Vagina (tissue), 2 donors: ENCODE measurements around the gene SEC31B. TPM values are rescaled to one million over a fixed set of nuclear protein-coding genes. Genes with fewer than 3 reads are reported as not detected.

Experiments used
- DNase-seq, 2 donors: peaks; one replicate each; pipeline ENCODE4 v3.0.0-alpha.2; 2017; ENCODE audit errors: extremely low spot score in 2 of 2
- H3K27ac ChIP-seq: fragments of 200-600 bp; sonication (generic); one replicate; pipeline ENCODE4 v1.5.1; 2019
- H3K27me3 ChIP-seq: fragments of 200-600 bp; sonication (generic); one replicate; pipeline ENCODE4 v1.5.1; 2019
- H3K36me3 ChIP-seq, 2 donors: fragments of 200-600 bp; sonication (generic); one replicate each; pipeline ENCODE4 v1.5.1; 2017 to 2019
- H3K4me1 ChIP-seq: fragments of 200-600 bp; sonication (generic); one replicate; pipeline ENCODE4 v1.5.1; 2019
- H3K4me3 ChIP-seq, 2 donors: fragments of 200-600 bp; sonication (generic); 1 replicate in 1 of 2; 2 replicates in 1 of 2; pipeline ENCODE4 v1.5.1; 2016 to 2019
- H3K9me3 ChIP-seq: fragments of 200-600 bp; sonication (generic); one replicate; pipeline ENCODE4 v1.5.1; 2019
- POLR2A ChIP-seq, 2 donors: fragments of 450-650 bp; IDR thresholded peaks; one replicate each; pipeline ENCODE4 v1.6.1; 2017; ENCODE audit warnings: antibody characterized with exemption in 2 of 2, mild to moderate bottlenecking in 2 of 2, moderate library complexity in 2 of 2
- POLR2AphosphoS5 ChIP-seq, 2 donors: sonication (generic); formaldehyde crosslinking; IDR thresholded peaks; one replicate each; pipeline ENCODE4 v1.9.0; 2017; ENCODE audit warnings: antibody characterized with exemption in 2 of 2, mild to moderate bottlenecking in 2 of 2, low read depth in 1 of 2; ENCODE audit not compliant: insufficient read depth in 1 of 2
- intact Hi-C: fragments of 100-400 bp; cut with DNase I; formaldehyde crosslinking; loops from one replicate; pipeline ENCODE4 v1.15.1; 2023
- total RNA-seq: library from RNA; depleted of rRNA; stranded (reverse); fragments of >200 nt; gene quantifications from one replicate; pipeline ENCODE4 v1.2.3, GENCODE V29; 2016
- TF ChIP-seq, protein P1 (sequence below), 3 experiments: fragments of 450-650 bp in 2 of 3; fragments of 200-600 bp in 1 of 3; sonication (generic) in 1 of 3; IDR thresholded peaks; one replicate each; pipeline ENCODE4 v1.5.1; 2017 to 2019; ENCODE audit warnings: antibody characterized with exemption in 3 of 3, mild to moderate bottlenecking in 2 of 3, moderate library complexity in 2 of 3

Gene SEC31B
- total RNA-seq, 1 donor from 2014 or later, result 6.4 TPM

DNA sequence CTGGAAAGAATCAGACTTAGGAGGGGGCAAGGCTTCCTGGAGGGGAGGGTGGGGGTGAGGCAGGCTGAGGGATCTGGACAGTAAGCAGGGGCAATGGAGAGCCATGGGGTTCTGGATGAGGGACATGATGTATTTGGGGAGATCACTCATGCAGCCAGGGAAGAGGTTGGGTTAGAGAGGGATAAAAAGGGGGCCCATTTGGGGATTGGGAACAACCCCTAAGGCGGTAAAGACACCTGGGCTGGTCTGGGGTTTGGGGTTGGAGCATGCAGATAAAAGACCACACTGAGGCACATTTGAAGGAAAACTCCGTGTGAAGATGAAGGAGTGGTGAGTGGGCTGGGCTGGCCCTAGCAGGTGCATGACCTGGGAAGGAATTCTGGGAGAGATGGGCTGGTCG, 46.9 kb upstream of the SEC31B start:
- TF ChIP-seq POLR2AphosphoS5 (IDR thresholded peaks at IDR 0.05; ENCODE audit: insufficient read depth in 1 of 2, low read depth in 1 of 2) (no peak), POLR2A (IDR thresholded peaks at IDR 0.05) (no peak)
- TF ChIP-seq, protein P1, sequence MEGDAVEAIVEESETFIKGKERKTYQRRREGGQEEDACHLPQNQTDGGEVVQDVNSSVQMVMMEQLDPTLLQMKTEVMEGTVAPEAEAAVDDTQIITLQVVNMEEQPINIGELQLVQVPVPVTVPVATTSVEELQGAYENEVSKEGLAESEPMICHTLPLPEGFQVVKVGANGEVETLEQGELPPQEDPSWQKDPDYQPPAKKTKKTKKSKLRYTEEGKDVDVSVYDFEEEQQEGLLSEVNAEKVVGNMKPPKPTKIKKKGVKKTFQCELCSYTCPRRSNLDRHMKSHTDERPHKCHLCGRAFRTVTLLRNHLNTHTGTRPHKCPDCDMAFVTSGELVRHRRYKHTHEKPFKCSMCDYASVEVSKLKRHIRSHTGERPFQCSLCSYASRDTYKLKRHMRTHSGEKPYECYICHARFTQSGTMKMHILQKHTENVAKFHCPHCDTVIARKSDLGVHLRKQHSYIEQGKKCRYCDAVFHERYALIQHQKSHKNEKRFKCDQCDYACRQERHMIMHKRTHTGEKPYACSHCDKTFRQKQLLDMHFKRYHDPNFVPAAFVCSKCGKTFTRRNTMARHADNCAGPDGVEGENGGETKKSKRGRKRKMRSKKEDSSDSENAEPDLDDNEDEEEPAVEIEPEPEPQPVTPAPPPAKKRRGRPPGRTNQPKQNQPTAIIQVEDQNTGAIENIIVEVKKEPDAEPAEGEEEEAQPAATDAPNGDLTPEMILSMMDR (IDR thresholded peaks at IDR 0.05), result no peak
- Histone ChIP-seq H3K27me3 (peaks cover 11% of the 10 kb centered on the region), H3K36me3 (no peaks in the 10 kb centered on the region), H3K9me3 (no peaks in the 10 kb centered on the region), H3K4me1 (peaks cover 14% of the 10 kb centered on the region), H3K27ac (no peak overlapping the region), H3K4me3 (no peak overlapping the region)
- peak; percentile 28 to 54 for DNase-seq
- intact Hi-C loops, result no loop called here

DNA sequence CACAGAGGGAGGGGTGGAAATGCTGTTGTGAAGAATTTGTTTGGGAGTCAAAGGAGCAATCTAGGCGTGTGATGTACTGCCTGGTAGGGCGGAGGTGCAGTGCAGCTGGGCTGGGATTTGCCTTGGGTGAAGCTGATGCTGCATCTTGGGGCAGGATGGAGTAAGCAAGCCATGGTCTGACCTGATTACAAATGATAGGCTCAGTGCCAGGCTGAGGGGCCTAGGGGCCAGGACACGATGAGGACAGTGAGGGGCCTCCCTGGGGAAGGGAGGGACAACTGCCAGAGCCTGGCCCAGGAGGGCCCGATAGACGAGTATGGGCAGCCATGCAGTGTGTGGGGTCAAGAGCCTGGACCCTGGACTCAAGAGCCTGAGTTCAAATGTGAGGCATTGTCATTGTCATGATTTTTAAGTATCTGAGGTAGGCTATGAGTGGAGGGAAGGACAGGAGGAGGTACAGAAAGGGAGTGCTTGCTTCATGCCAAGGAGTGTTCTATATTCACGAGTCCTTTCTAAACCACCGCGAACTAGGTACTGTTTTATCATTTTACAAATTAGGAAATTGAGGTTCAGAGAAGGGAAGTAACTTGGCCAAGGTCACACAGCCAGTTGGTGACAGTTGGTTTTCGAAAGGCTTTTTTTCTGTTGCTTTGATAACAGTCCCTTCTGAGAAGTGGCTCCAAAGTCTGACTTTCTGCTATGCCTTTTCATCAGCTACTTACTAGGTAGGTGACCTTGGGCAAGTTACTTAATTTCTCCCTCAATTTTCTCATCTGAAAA, 45.7 kb upstream of the SEC31B start:
- H3K4me1 ChIP-seq, result peaks cover 15% of the 10 kb centered on the region
- no peak overlapping the region for H3K27ac ChIP-seq
- intact Hi-C loops, result no loop called here
- H3K9me3 ChIP-seq, result no peaks in the 10 kb centered on the region
- no peak overlapping the region for H3K4me3 ChIP-seq
- H3K36me3 ChIP-seq, result no peaks in the 10 kb centered on the region
- DNase-seq, result peak in 1 of 2 donors; percentile 29
- peaks cover 11% of the 10 kb centered on the region for H3K27me3 ChIP-seq
- TF ChIP-seq POLR2AphosphoS5 (IDR thresholded peaks at IDR 0.05; ENCODE audit: insufficient read depth in 1 of 2, low read depth in 1 of 2), result no peak
- TF ChIP-seq, protein P1 (IDR thresholded peaks at IDR 0.05), result no peak
- no peak for TF ChIP-seq POLR2A (IDR thresholded peaks at IDR 0.05)

DNA sequence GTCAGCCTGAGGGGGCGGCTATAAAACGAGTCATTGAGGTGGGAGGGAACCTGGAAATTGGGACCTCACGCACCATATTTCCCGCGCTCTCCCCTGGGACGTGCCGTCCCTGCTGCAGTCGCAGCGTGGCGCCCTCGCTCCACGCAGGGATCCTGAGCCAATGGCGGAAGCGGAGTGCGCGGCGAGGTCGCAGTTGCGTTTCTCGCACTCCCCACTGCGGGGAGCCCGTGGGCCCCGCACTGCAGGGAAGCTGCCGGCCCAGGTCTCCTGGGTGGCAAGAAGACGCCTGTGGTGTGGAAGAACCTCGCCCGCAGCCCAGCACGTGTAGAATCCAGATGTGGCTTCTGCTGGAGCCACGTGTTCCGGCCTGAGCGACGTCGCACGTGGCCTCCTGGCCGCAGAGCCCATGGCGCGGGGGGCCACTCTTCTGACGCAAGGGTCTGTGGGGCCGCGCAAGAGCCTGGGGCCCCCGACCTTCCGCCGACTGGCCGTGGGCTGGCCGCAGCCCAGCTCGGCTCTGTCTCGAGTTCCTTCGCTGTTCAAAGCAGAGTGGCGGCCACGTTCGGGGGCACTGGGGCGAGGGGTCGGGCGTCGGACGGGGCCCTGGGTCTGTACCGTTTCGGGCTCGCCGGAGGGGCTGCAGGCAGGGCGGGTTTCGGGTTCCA, 42.5 kb upstream of the SEC31B start:
- peak in 1 of 2 donors; percentile 47 for TF ChIP-seq POLR2AphosphoS5 (IDR thresholded peaks at IDR 0.05; ENCODE audit: insufficient read depth in 1 of 2, low read depth in 1 of 2)
- TF ChIP-seq, protein P1 (IDR thresholded peaks at IDR 0.05), result peak in 2 of 3 experiments; percentile 32 to 40
- no peak for TF ChIP-seq POLR2A (IDR thresholded peaks at IDR 0.05)
- Histone ChIP-seq H3K9me3 (no peaks in the 10 kb centered on the region), H3K4me1 (peaks cover 15% of the 10 kb centered on the region), H3K36me3 (no peaks in the 10 kb centered on the region), H3K27ac (no peak overlapping the region), H3K27me3 (peaks cover 11% of the 10 kb centered on the region), H3K4me3 (peak overlapping the region in 1 of 2 donors; percentile 31)
- intact Hi-C loops, result no loop called here
- DNase-seq, result no peak

DNA sequence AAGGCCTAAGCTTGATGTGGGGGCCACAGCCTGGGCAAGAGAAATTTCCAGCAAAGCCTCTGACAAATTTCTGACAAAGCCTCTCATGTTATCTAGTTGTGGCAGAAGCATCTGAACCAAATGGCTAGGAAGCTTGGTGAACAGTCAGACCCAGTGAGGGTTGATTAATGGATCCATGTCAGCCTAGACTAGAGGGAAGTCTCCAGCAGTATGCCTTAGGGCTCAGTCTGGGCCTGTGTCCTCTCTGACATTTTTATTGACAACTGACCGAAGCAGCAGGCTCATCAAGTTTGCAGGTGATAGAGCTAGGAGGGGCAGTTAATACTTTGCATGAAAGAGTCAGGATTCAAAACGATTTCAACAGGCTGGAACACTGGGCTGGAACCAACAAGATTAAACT, 41.3 kb upstream of the SEC31B start:
- peaks cover 11% of the 10 kb centered on the region for H3K27me3 ChIP-seq
- H3K9me3 ChIP-seq, result no peaks in the 10 kb centered on the region
- intact Hi-C loops, result no loop called here
- H3K36me3 ChIP-seq, result no peaks in the 10 kb centered on the region
- TF ChIP-seq POLR2A (IDR thresholded peaks at IDR 0.05) (no peak), POLR2AphosphoS5 (IDR thresholded peaks at IDR 0.05; ENCODE audit: insufficient read depth in 1 of 2, low read depth in 1 of 2) (no peak)
- TF ChIP-seq, protein P1 (IDR thresholded peaks at IDR 0.05), result no peak
- DNase-seq, result no peak
- no peak overlapping the region for H3K27ac ChIP-seq
- H3K4me1 ChIP-seq, result peaks cover 15% of the 10 kb centered on the region
- H3K4me3 ChIP-seq, result no peak overlapping the region

DNA sequence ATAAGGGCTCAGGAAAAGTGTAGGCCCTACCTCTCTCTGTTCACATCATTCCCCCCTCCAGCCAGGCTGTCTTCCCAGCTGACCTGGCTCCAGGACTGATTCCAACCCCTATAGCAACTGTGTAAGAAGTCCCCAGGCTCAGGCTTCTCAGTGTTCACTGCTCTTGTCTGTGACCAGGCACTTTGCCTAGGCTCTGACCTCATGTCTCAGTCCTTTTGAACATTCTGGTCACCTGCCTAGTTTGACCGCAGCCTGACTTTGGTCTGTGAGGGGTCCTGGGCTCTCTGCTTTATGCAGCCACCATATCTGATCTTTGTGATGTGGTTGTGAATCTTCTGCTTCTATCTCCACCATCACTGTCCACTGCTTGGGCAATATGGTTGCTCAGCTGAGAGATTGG, 40.6 kb upstream of the SEC31B start:
- TF ChIP-seq, protein P1 (IDR thresholded peaks at IDR 0.05), result no peak
- TF ChIP-seq POLR2AphosphoS5 (IDR thresholded peaks at IDR 0.05; ENCODE audit: insufficient read depth in 1 of 2, low read depth in 1 of 2) (no peak), POLR2A (IDR thresholded peaks at IDR 0.05) (no peak)
- H3K4me3 ChIP-seq, result no peak overlapping the region
- intact Hi-C loops, result no loop called here
- H3K36me3 ChIP-seq, result no peaks in the 10 kb centered on the region
- H3K4me1 ChIP-seq, result peaks cover 15% of the 10 kb centered on the region
- no peak overlapping the region for H3K27ac ChIP-seq
- H3K9me3 ChIP-seq, result no peaks in the 10 kb centered on the region
- H3K27me3 ChIP-seq, result peaks cover 11% of the 10 kb centered on the region
- DNase-seq, result no peak
